Fibroblast of the aortic adventitia (primary cell): ENCODE measurements around the gene CDT1. TPM values are rescaled to one million over a fixed set of nuclear protein-coding genes. Genes with fewer than 3 reads are reported as not detected.
"Not testable (repeated sequence)": the region's sequence is repeated elsewhere in the genome, so short reads cannot be mapped to it uniquely, and the experiment has no call there.

Experiments
- DNase-seq: peaks from one replicate; pipeline ENCODE4 v3.0.0-alpha.2; 2010; ENCODE audit warnings: low read depth
- H3K4me3 ChIP-seq: 2 replicates; pipeline ENCODE4 v1.5.1; 2011; ENCODE audit warnings: low read depth, mild to moderate bottlenecking, control low read depth, low read length, moderate library complexity
- total RNA-seq: library from RNA; depleted of rRNA; stranded (reverse); fragments of >200 nt; gene quantifications from 2 replicates; pipeline ENCODE4 v1.2.3, GENCODE V29; 2012; ENCODE audit warnings: low replicate concordance
- TF ChIP-seq, protein P1 (sequence below): IDR thresholded peaks from 2 replicates; pipeline ENCODE4 v1.5.1; 2011; ENCODE audit warnings: mild to moderate bottlenecking, low read length, control low read depth, inconsistent platforms; ENCODE audit not compliant: insufficient read depth

CDT1 gene
- total RNA-seq, 1 donor, result 26.8 TPM

DNA sequence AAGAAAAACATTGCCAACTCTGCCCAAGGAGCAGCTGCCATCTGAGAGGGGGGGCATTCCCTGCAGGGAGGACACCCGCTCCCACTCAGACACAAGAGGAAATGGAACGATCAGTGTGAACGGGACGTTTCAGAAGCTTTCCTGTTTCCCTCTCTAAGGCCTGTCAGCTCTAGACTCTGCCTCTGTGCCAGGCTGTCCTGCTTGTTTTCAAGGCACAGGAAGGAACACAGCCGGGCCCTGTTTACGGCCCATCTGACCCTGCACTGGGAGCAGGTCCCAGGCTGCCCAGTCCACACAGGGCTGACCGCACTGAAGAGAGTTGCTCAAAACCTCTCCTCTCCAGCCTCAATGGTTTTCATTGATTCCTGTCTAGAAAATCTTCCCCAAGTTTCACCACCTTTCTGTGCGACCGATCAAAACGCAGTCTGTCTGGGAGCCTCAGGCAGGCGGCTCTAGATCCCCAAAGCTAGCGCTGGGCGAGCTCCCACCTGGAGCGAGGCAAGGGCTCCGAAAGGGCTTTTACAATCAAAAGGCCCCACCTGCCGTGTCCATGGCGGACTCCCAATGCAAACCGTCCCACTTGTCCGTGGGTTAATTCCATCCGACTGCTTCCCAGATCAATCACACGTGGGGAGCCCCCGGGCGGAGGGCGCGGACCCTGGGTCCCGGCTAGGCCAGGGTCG, 20.1 kb upstream of the CDT1 start:
- TF ChIP-seq, protein P1, sequence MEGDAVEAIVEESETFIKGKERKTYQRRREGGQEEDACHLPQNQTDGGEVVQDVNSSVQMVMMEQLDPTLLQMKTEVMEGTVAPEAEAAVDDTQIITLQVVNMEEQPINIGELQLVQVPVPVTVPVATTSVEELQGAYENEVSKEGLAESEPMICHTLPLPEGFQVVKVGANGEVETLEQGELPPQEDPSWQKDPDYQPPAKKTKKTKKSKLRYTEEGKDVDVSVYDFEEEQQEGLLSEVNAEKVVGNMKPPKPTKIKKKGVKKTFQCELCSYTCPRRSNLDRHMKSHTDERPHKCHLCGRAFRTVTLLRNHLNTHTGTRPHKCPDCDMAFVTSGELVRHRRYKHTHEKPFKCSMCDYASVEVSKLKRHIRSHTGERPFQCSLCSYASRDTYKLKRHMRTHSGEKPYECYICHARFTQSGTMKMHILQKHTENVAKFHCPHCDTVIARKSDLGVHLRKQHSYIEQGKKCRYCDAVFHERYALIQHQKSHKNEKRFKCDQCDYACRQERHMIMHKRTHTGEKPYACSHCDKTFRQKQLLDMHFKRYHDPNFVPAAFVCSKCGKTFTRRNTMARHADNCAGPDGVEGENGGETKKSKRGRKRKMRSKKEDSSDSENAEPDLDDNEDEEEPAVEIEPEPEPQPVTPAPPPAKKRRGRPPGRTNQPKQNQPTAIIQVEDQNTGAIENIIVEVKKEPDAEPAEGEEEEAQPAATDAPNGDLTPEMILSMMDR, result no peak
- peak; percentile 30 for DNase-seq
- peak overlapping the region; percentile 77 for H3K4me3 ChIP-seq

DNA sequence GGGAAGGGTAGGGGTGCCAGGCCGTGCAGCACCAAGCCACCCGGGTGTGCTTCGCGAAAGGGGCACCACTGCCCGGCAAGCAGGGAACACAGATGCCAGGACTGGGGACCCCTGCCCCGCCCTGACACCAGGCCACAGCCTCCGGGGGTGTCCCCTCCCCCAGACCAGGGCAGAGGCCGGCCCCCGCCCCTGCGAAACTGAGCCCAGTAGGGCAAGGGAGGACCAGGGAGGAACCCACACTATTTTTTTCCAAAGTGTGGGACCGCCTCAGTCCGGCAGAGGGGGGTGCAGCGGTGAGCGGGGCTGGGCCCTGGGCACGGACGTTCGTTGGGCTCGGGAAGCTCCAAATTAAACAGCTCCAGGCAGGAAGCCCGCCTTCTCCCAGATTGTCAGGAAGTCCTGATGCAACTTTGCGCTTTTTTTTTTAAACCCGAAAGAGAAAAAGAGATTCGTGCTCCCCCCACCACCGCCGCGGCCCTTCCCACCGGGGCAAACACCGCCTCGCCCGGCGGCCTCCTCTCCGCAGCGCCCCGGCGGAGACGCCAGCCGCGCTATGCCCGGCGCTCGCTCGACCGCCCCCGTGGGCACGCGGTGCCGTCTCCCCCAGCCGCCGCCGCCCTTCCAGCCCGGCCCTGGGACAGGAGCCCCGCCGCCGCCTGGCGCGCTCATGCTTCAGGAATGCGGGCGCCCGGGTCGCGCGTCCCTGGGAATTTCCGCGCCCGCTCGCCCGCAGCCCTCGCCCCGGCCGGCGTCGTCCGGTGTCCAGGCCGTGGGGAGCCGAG, 19.3 kb upstream of the CDT1 start:
- TF ChIP-seq, protein P1, result peak; percentile 79
- H3K4me3 ChIP-seq, result peak overlapping the region; percentile 77
- DNase-seq, result peak; percentile 85

DNA sequence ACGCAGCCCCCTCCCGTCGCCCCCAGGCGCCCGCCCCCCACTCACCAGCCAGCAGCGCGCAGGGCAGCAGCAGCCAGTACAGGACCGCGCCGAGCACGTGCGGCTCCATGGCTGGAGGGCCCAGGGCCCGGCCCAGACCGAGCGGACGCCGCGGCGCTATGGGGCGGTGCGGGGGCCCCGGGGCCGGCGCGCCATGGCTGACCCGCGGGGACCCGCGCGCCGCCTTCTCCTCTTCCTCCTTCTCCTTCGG, 18.8 kb upstream of the CDT1 start:
- H3K4me3 ChIP-seq, result peak overlapping the region; percentile 77
- TF ChIP-seq, protein P1, result no peak
- no peak for DNase-seq

DNA sequence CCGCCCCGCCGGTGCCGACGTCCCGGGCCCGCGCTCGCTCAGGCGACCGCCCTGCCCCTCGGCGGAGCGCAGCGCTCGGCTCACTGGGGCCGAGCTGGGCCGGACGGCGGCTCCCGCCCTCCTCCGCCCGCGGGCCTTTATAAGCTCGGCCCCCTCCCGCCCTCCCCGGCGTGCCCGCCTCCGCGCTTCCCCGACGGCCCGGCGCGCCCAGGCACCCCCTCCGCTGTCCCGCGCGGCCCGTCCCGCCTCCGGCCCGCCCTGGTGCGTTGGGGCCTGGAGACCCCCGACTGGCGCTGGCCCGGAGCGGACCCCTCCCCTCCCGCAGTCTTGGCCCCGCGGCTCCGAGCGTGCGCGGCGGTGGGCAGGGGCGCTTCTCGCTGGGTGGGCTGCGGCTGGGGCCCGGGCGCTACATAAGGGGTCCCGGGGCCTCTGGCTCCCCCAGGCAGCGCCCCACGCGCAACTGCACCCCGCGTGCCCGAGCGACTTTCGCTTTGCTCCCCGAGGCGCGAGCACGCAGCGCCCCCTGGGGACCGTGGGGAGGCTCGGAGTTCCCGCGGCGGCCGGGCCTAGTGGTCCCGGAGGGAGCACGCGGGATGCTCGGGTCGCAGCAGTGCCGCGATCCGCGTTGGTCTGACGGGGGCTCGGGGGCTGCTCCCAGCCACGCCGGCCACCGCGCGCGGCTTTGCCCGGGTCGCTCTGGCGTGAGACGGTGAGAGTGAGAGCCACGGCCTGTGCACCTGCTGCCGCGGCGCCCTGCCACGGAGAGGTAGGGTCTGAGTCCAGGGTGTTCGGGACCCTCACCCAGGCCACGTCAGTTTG, 18.3 kb upstream of the CDT1 start, which contains the start of gene PIEZO1:
TSS of gene PIEZO1 (minus strand) at position 115 of the 819 bp plus-strand sequence. CDS start 256 bp downstream, outside the sequence.
- peak within 1 kb of the TSS; percentile 77 for H3K4me3 ChIP-seq
- peak; percentile 62 for DNase-seq
- TF ChIP-seq, protein P1, result peak; percentile 77

DNA sequence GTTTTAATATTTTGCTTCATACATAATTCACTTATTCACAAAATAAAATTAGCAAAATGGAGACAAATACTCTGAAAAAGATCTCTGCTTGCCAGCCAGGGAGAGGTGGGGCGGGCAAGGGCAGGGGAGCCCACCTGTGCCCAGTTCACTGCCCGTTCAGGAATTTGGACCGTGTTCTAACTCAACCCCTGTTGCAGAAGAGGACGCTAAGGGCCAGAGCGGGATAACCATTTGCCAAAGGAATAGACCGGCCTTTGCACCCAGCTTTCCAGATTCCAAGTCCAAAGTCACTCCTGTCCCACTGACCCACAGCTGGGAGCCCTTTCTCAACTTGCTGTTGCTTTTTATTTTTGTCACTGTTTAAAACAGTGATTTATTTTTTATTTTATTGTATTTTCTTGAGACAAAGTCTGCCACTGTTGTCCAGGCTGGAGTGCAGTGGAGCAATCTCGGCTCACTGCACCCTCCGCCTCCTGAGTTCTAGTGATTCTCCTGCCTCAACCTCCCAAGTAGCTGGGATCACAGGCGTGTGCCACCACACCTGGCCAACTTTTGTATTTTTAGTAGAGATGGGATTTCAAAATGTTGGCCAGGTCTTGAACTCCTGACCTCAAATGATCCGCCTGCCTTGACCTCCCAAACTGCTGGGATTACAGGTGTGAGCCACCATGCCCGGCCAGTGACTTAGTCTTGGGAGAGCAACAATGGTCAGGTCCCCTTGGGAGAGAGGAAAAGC, 15.8 kb upstream of the CDT1 start:
- no peak overlapping the region for H3K4me3 ChIP-seq
- TF ChIP-seq, protein P1, result no peak
- no peak for DNase-seq

DNA sequence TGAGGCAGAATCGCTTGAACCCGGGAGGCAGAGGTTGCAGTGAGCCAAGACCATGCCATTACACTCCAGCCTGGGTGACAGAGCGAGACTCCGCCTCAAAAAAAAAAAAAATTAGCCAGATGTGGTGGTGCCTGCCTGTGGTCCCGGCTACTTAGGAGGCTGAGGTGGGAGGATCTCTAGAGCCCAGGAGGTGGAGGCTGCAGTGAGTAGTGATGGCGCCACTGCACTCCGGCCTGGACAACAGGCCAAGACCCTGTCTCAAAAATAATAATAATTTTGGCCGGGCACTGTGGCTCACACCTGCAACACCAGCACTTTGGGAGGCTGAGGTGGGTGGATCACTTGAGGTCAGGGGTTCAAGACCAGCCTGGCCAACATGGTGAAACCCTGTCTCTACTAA, 14.8 kb upstream of the CDT1 start:
- not testable (repeated sequence) for H3K4me3 ChIP-seq, DNase-seq
